C4-2B (cell line): ENCODE measurements around the gene TOMM40L.

ENCODE experiments used
- H3K27ac ChIP-seq: fragments of 450-650 bp; 2 replicates; pipeline ENCODE4 v1.5.1; 2017
- ZFX ChIP-seq: fragments of 450-650 bp; IDR thresholded peaks from 2 replicates; pipeline ENCODE4 v1.6.1; 2017
- TF ChIP-seq, protein P1 (sequence below): fragments of 450-650 bp; conservative IDR thresholded peaks from 2 replicates; pipeline ENCODE4 v1.5.1; 2017; ENCODE audit warnings: mild to moderate bottlenecking

Gene TOMM40L

DNA sequence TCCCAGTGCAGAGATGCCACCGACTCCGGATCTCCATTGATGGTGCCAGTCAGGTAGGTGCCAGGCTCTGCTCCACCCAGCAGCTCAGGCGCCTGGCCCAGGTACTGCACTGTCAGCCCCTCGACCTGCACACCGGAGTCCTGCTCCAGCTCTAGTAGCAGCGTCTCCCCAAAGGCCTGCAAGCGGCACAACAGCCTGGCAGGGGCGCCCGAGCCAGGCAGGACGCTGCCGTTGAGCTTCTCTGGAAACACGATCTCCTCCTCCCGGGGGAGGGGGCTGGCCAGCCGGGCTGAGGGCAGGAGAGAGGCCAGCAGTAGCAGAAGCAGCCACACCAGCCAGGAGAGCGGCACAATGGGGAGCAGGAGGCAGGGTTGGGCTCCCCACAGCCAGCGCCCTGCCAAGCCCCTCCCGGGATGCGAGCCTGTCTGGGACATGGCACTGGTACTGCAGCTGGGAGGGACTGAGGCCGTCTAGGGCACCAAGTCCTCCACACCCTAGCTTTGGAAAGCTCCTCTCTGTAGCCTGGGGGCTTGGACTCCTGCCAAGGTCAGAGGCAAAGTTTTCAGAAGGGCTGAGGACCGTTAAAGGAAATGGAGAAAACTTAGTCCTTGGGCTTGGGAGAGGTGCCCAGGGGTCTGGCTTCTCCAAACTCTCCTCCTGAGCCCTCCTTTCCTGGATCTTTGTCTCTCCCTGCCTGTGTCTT is 27.5 kb upstream of the TOMM40L start:
- no peak overlapping the region for H3K27ac ChIP-seq
- no peak for TF ChIP-seq ZFX
- TF ChIP-seq, protein P1, sequence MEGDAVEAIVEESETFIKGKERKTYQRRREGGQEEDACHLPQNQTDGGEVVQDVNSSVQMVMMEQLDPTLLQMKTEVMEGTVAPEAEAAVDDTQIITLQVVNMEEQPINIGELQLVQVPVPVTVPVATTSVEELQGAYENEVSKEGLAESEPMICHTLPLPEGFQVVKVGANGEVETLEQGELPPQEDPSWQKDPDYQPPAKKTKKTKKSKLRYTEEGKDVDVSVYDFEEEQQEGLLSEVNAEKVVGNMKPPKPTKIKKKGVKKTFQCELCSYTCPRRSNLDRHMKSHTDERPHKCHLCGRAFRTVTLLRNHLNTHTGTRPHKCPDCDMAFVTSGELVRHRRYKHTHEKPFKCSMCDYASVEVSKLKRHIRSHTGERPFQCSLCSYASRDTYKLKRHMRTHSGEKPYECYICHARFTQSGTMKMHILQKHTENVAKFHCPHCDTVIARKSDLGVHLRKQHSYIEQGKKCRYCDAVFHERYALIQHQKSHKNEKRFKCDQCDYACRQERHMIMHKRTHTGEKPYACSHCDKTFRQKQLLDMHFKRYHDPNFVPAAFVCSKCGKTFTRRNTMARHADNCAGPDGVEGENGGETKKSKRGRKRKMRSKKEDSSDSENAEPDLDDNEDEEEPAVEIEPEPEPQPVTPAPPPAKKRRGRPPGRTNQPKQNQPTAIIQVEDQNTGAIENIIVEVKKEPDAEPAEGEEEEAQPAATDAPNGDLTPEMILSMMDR = no peak

DNA sequence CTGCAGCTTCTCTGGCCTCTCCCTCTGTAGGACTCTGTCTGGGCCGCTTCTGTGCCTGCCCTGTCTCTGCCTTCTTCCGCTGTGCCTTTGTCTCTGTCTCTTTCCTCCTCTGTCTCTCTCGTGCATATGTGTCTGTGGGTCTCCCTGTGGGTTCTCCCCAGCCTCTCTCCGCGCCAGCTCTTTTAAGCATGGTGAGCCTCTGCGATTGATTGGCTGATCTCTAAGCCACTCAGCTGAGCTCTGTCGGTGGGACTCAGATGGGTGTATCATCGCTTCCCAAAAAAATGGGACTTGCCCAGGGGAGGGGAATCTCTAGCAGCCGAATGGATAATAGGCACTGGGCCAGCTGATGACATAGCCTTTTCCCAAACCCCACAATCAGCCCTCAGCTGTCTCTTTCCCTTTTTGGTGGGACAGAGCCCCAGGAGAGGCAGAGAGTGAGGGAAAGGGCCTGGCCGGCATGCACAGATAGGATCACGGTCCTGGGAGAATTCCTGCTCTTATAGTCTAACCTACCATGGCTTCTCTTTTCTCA is 26.9 kb upstream of the TOMM40L start, which contains the start of gene ADAMTS4:
Gene ADAMTS4 (minus strand): TSS at position 158 of the 535 bp plus-strand sequence. CDS start 427 bp downstream, outside the sequence.
- TF ChIP-seq, protein P1 = no peak
- TF ChIP-seq ZFX = no peak

DNA sequence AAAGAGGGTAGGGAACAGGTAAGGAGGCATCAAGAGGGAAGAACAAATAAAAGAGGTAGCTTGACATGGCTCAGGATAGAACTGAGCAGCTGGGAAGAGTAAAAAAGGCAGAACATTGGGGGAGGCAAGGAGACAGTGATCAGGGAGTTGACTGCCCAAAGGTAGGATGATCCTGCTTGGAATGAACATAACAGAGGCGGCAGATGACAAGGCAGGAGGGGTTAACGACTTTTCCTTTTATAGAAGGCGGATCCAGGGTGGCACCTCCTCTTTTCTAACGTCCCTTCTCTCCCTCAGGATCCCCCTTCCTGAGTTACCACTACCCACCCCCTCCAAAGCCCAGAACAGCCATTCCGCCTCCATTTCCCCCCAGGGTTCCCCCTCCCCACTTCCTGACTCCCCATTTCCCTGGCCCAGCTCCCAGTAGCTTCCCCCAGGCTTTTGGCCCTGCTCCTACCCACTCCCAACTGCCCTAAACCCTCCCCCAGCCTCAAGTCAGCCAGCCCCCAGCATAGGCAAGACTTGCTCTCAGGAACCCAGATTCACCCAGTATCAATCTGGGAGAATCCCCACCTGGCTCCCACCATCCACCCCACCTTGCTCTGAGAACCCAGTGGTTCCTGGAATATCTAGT is 26.2 kb upstream of the TOMM40L start:
- H3K27ac ChIP-seq = no peak overlapping the region
- no peak for TF ChIP-seq ZFX
- TF ChIP-seq, protein P1 = no peak

More for the DNA sequence above, 26.9 kb upstream of the TOMM40L start, which contains the start of gene ADAMTS4:
- no peak within 1 kb of the TSS for H3K27ac ChIP-seq

DNA sequence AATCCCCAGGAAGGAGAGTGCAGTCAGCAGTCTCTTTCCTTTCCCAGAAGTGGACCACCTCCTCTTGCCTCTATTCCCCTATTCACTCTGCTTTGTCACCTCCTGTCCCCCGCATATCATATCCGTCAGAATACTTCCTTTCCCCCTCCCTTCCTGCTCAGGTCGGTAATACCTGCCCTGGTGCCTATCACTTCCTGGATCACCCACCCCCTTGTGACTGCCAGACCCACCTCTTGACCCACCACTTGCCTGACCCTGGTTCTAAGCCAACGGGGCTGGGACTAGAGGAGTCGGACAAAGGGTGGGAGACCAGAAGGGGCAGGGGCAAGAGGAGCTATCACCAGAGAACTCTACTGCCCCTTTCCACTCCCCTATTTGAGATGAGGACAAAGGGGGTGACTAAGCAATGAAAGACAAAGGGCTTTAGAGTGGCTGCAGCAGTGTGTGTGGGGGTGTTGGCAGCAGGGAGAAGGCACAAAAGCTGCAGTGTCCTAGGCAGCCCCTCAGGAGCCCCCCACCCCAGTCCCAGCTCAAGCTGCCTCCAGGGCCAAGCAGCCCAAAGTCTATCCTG is 25.4 kb upstream of the TOMM40L start:
- TF ChIP-seq ZFX = no peak
- TF ChIP-seq, protein P1 = no peak
- peak overlapping the region; percentile 88; the same call in 1 of the 2 replicates for H3K27ac ChIP-seq

DNA sequence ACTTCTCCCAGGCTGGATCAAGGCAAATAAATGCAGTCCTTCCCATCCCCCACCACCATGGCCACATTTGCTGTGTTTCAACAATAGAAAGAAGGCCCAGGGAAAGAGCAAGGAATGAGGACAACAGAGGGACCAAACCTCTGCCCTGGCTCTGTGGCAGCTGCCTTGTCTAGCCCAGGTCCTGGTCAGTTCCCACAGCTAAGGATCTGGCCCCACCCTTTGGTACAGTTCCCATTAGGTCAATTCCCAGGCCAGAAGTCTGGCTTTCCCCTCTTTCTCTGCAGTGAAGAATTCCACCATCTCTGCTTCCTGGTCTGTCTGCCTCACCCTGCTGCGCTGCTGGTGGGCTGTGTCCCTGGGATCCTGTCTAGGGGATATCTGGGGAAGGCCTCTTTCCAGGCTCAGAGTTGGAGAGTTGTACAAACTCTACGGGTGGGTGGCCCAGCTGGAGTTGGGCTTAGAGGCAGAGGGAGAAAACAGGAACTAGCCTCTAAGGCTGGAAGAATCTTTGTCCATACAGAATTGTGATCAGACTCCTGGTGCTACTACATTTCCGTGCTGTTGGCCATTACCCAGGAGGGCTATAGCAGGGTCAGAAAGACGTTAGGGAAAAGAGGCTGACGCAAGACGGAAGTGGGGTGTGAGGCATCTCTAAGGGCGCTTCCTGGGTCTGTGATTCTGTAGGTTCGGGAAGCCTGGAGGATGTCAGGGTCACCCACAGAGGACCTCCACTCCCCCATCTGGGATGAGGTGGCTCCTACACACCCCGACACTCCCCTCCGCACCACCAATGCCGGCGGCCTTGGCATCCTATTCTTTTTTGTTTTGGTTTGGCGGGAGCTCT is 24.6 kb upstream of the TOMM40L start:
- peak overlapping the region; percentile 88 for H3K27ac ChIP-seq
- TF ChIP-seq, protein P1 = no peak
- TF ChIP-seq ZFX = no peak

DNA sequence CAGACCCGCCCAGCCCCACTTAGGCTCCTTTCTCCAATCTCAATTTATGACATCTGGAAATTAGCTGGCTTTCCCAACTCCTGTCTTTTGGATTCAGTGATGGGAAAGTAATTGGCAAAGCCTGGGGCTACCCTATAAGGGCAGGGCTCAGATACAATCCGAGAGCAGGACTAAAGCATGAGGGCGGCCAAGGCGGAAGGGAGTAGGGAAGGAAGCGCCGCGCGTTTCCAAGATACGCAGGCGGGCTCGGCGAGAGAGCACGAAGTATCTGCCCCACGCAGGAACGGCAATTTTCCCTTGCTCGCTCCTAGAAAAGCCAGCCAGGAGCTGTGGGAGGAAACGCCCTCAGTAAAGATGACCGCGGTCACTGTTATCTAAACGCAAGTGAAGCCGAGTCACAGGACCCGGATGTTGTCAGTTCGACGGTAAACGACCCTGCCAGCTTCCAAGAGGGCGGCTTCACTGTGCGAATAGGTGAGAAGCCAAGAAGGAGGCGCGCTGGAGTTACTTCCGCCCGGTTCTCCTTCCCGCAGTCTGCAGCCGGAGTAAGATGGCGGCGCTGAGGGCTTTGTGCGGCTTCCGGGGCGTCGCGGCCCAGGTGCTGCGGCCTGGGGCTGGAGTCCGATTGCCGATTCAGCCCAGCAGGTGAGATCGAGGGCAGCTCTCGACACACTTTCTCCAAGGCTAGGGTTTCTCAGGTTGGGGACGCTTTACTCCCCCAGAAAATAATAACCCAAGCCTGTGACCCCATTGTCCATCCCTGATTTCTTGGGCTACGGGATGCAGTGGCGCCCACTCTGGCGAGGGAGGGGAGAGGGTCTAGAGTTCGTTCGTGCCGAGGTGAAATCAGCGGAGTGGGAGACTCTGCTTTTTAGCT is 23.8 kb upstream of the TOMM40L start, which contains the start of gene NDUFS2:
Gene NDUFS2 (plus strand): TSS at position 532 of the 877 bp plus-strand sequence. CDS start 19 bp downstream, at position 551.
- H3K27ac ChIP-seq = peak within 1 kb of the TSS; percentile 88
- TF ChIP-seq ZFX = peak; percentile 57; the same call in 1 of the 2 replicates
- TF ChIP-seq, protein P1 = no peak; the same call in 1 of the 2 replicates
